ENCODE measurements around the gene BRWD1. TPM values are rescaled to one million over a fixed set of nuclear protein-coding genes. Genes with fewer than 3 reads are reported as not detected.

Gene BRWD1
- total RNA-seq, 4 donors from 2014 or later = 41.7 to 69.0 (median 47.1) TPM

DNA sequence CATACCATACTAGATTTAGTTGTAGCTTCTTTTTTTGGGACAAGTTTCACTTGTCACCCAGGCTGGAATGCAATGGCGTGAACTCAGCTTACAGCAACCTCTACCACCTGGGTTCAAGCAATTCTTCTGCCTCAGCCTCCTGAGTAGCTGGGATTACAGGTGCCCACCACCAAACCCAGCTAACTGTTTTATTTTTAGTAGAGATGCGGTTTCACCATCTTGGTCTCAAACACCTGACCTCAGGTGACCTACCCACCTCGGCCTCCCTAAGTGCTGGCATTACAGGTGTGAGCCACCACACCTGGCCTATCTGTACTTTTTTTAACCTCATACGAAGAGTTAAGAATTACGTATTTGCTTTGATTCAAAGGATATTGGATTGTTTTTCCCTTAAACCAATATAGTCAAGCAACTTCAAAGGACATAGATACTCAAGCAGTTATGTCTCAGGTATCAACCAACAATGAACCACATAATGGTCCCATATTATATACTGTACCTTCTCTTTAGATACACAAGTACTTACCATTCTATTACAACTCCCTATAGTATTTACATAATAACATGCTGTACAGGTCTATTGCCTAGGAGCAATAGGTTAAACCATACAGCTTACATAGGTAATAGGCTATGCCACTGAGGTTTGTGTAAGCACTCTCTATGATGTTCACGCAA lies 28.0 kb upstream of the BRWD1 start:
- ATAC-seq (ENCODE audit: low FRiP score) (no peak), DNase-seq (ENCODE audit: low spot score) (no peak)
- TF ChIP-seq, protein P1, sequence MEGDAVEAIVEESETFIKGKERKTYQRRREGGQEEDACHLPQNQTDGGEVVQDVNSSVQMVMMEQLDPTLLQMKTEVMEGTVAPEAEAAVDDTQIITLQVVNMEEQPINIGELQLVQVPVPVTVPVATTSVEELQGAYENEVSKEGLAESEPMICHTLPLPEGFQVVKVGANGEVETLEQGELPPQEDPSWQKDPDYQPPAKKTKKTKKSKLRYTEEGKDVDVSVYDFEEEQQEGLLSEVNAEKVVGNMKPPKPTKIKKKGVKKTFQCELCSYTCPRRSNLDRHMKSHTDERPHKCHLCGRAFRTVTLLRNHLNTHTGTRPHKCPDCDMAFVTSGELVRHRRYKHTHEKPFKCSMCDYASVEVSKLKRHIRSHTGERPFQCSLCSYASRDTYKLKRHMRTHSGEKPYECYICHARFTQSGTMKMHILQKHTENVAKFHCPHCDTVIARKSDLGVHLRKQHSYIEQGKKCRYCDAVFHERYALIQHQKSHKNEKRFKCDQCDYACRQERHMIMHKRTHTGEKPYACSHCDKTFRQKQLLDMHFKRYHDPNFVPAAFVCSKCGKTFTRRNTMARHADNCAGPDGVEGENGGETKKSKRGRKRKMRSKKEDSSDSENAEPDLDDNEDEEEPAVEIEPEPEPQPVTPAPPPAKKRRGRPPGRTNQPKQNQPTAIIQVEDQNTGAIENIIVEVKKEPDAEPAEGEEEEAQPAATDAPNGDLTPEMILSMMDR (IDR thresholded peaks at IDR 0.05) = no peak

DNA sequence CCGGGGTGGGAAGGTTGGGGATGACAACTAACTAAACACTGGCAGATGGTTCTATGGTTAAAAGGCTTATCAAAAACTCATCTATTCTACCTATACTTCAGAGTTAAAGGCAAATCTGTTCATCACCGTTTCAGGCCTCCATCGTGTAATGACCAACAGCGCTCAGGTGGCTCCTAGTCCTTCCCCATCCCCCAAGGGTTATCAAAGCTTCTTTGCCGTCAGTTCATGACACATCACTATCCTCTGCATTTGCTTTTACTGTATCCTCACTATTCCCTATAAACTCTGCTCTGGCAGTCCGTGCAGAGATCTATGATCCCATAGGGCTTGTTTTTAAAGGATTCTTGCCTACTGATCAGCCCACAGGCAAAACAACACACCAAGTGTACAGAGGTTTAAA lies 27.3 kb upstream of the BRWD1 start:
- DNase-seq (ENCODE audit: low spot score) = no peak
- TF ChIP-seq, protein P1 (IDR thresholded peaks at IDR 0.05) = no peak
- no peak for ATAC-seq (ENCODE audit: low FRiP score)

DNA sequence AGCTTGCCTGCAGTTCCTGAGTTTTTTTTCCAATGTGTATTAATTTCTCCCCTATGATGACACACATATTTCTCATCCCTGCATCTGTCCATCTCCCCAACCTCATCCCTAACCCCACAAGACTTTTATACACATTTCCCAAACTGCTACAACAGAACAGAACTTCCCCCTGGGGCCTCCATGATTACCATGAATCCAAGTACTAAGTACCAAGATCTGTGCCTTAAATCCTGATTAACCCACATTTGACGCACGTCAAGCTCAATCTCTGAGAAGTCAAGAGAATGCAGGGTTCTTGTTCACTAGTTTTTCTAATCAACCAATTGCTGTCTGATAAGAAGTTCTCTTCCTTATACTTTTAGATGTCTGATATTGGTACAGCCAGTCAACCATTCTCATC lies 25.8 kb upstream of the BRWD1 start:
- TF ChIP-seq, protein P1 (IDR thresholded peaks at IDR 0.05) = no peak
- ATAC-seq (ENCODE audit: low FRiP score) = no peak
- no peak for DNase-seq (ENCODE audit: low spot score)

DNA sequence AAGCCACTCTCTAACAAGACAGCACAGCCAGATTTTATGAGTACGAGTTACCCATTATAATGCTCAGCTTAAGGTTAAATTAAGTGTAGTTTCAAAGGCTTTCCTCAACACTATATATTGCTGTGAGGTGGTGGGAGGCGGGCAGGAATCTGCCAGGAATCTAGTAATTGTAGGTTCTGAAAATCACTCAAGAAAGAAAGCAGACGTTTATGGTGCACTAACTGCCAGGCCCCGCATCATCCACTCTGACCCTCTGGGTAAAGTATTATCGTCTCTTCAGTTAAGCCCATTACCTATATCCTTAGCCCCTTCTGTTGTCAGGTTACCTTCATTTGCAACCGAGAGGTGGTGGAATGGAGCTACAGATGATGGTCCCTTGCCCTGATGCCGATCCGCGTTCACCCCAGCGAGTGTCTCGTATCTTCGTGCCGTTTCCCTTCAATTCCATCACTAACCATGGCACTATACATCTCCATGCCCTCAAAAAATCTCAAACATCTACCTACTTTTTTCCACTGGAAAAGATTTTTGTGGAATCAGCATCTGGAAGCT lies 23.1 kb upstream of the BRWD1 start:
- DNase-seq (ENCODE audit: low spot score) (no peak), ATAC-seq (ENCODE audit: low FRiP score) (no peak)
- TF ChIP-seq, protein P1 (IDR thresholded peaks at IDR 0.05) = no peak

DNA sequence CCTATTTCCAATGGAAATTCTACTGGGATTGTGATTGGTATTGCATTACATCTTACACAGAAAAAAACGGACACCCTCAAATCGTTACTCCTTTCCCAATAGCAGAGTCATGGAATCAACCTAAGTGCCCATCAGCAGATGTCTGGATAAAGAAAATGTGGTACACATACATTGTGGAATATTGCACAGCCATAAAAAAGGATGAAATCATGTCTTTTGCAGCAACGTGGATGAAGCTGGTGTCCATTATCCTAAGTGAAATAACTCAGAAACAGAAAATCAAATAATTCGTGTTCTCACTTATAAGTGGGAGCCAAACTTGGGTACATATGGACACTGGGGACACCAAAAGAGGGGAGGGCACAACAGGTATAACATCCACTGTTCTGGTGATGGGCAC lies 21.2 kb upstream of the BRWD1 start:
- ATAC-seq (ENCODE audit: low FRiP score) = no peak
- TF ChIP-seq, protein P1 (IDR thresholded peaks at IDR 0.05) = no peak
- DNase-seq (ENCODE audit: low spot score) = no peak

GRCh38 chr21:39332175-39332574 lies 18.7 kb upstream of the BRWD1 start:
- TF ChIP-seq, protein P1 (IDR thresholded peaks at IDR 0.05) = no peak
- DNase-seq (ENCODE audit: low spot score) (no peak), ATAC-seq (ENCODE audit: low FRiP score) (no peak)

- DNase-seq (ENCODE audit: low spot score) (no peak), ATAC-seq (ENCODE audit: low FRiP score) (no peak)
- TF ChIP-seq, protein P1 (IDR thresholded peaks at IDR 0.05) = no peak
These were observed 16.6 kb upstream of the BRWD1 start for GRCh38 chr21:39330001-39330400.

Data from omental fat pad (tissue), 4 donors.